GM20000 (cell line): ENCODE measurements around the gene DNAJB9.
A peak's percentile ranks its signal among the peaks of the same experiment; 100 is the strongest.

ENCODE experiments used
- DNase-seq: peaks from one replicate; pipeline ENCODE4 v3.0.0; 2012; ENCODE audit warnings: low spot score
- CTCF ChIP-seq: IDR thresholded peaks from 2 replicates; pipeline ENCODE4 v1.5.1; 2012; ENCODE audit warnings: mild to moderate bottlenecking, control low read depth; ENCODE audit errors: extremely low read depth, missing control alignments

DNAJB9 gene

GRCh38 chr7:108611268-108611667, 41.6 kb downstream of the DNAJB9 start:
- TF ChIP-seq CTCF: no peak
- DNase-seq: no peak

GRCh38 chr7:108613147-108613948, 43.7 kb downstream of the DNAJB9 start:
- peak; percentile 34 for DNase-seq
- no peak for TF ChIP-seq CTCF

- no peak for DNase-seq
Observed at GRCh38 chr7:108613949-108614381, 44.3 kb downstream of the DNAJB9 start.

GRCh38 chr7:108614896-108615295, 45.2 kb downstream of the DNAJB9 start:
- DNase-seq: no peak
- TF ChIP-seq CTCF: no peak

More at GRCh38 chr7:108613949-108614381, 44.3 kb downstream of the DNAJB9 start:
- no peak for TF ChIP-seq CTCF

GRCh38 chr7:108618056-108618455, 48.4 kb downstream of the DNAJB9 start:
- DNase-seq: no peak
- no peak for TF ChIP-seq CTCF

GRCh38 chr7:108623220-108623619, 53.5 kb downstream of the DNAJB9 start:
- no peak for TF ChIP-seq CTCF
- no peak for DNase-seq
